HG02973 (cell line): ENCODE data around the gene RPS19BP1.
"Not testable (repeated sequence)": the region's sequence is repeated elsewhere in the genome, so short reads cannot be mapped to it uniquely, and the experiment has no call there.

Experiments
- ATAC-seq: cut with Tn5 transposase; IDR thresholded peaks from one replicate; pipeline ENCODE4 v1.9.1; 2021; ENCODE audit warnings: moderate library complexity; ENCODE audit not compliant: unreplicated experiment

RPS19BP1 gene

GRCh38 chr22:39528681-39529486 is 3.7 kb downstream of the RPS19BP1 start:
- ATAC-seq: peak; percentile 34

- no peak for ATAC-seq
These were observed 4.4 kb downstream of the RPS19BP1 start for GRCh38 chr22:39528080-39528661.

DNA sequence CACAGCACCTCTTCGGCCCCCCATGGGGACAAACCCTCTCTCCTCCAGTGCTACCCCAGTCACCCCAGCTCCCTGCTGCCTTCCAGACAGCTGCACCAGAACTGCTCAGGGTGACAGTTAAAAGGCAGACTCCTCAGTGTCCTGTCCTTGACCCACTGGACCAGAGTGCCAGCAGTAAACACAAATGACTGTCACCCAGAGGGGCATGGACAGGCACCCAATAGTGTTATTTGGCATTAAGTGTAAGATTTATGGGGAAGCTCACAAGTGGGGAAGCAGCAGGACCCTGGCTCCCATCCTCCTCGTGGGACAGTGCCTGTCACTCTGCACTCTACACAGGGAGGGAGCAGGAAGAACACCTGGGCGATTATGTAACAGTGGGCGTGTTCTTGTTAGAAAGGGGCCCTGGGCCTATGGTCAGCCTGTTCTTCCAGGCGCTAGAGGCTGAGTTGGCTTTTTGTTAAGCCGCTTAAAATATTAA is 5.0 kb downstream of the RPS19BP1 start:
- no peak for ATAC-seq

DNA sequence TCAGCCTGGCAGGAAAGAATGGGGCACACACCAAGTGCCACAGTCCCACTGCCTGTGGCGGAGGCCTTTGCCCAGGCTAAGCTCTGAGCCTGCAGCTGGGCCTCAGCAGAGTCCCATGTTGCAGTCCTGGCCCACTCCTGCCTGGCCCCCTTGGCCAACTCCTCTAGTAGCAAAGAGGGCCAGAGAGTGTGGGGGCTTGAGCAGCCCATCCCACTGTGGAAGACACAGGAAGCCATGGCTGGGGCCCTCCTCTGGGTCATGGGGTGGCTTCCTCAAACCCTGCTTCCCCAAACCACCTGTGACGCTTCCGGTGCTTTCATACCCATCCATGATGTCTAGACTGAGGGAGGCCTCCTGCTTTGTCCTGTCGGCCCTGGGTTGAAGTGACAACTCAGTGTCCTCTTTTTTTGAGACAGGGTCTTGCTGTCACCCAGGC is 5.8 kb downstream of the RPS19BP1 start:
- no peak for ATAC-seq

GRCh38 chr22:39525658-39525975 is 6.9 kb downstream of the RPS19BP1 start:
- ATAC-seq: no peak

- no peak for ATAC-seq
These were observed 7.5 kb downstream of the RPS19BP1 start for GRCh38 chr22:39524753-39525657.

DNA sequence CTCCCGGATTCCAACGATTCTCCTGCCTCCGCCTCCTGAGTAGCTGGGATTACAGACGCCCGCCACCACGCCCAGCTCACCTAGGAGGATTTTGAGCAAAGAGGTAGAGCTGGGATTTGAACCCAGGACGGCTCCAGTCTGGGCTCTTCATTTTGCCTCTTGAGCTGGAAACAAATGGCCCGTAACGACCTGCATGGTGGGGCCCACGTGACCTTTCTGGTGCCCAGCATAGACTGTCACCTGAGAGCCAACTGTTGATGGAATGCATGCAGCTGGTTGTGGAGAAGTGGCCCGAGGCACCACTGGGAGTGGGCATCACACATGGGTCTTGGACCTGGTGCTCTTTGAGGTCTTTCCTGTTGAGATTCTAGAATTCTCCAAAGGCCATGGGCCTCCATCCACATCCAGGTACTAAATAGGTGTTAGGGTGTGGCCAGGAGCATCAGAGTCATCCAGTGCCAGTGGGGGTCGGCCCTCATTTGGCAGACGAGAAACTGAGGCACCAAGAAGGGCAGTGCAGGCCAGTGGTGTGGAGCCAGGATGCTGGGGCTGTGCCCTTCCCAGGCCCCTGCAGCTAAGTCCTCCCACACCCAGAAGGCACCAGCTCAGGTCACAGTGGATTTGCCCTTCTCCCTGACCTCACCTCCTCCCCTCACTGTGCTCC is 8.3 kb downstream of the RPS19BP1 start:
- no peak for ATAC-seq

DNA sequence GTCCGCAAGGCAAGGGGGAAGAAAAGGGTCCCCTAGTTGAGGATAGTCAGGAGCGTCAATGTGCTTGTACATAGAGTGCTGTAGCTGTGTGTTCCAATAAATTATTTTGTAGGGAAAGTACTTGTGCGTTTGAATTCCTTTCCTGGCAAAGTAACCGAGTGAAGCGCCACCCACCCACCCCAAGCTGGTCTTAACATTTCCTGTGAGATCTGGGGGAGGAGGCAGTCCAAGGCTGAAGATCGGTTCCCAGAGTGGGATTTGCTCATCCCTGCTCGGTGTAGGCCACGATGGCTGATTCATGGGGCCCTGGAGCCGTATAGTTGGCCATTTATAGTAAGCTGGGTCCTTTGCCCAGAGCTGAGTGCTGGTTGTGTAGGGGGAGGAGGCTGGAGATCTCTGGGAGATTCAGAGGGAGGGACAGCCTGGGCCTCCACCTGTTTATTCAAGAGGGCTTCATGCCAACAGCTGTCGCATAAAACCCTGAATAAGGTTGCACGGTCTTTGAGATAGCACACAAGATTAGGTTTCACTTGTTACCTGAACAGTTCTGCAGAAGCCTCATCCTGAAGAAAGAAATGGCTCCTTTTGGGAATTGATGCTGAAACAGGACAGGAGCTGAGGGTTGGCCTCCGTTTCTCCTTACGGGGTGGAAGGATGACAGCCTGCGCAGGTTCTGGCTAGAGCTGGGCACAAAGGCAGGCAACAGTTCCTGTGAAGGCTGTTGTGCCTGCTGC is 9.8 kb downstream of the RPS19BP1 start:
- ATAC-seq: no peak

DNA sequence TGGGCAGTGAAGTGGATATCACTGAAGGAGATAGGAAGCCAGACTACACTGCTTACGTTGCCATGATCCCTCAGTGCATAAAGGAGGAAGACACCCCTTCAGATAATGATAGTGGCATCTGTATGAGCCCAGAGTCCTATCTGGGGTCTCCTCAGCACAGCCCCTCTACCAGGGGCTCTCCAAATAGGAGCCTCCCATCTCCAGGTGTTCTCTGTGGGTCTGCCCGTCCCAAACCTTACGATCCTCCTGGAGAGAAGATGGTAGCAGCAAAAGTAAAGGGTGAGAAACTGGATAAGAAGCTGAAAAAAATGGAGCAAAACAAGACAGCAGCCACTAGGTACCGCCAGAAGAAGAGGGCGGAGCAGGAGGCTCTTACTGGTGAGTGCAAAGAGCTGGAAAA is 10.5 kb downstream of the RPS19BP1 start:
- ATAC-seq: not testable (repeated sequence)

DNA sequence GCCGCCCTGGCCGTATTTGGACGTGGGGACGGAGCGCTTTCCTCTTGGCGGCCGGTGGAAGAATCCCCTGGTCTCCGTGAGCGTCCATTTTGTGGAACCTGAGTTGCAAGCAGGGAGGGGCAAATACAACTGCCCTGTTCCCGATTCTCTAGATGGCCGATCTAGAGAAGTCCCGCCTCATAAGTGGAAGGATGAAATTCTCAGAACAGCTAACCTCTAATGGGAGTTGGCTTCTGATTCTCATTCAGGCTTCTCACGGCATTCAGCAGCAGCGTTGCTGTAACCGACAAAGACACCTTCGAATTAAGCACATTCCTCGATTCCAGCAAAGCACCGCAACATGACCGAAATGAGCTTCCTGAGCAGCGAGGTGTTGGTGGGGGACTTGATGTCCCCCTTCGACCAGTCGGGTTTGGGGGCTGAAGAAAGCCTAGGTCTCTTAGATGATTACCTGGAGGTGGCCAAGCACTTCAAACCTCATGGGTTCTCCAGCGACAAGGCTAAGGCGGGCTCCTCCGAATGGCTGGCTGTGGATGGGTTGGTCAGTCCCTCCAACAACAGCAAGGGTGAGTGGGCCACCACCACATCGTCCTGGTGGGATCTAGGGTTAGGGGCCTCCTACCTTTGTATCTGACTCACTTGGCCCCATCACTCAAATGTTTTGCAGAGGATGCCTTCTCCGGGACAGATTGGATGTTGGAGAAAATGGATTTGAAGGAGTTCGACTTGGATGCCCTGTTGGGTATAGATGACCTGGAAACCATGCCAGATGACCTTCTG is 11.3 kb downstream of the RPS19BP1 start:
- not testable (repeated sequence) for ATAC-seq

GRCh38 chr22:39520226-39521105 is 12.1 kb downstream of the RPS19BP1 start, which contains the start of gene ATF4:
Gene ATF4, plus strand, starts transcription at chr22:39520562. Its CDS starts 884 bp downstream, at chr22:39521446.
- peak; percentile 45 for ATAC-seq

DNA sequence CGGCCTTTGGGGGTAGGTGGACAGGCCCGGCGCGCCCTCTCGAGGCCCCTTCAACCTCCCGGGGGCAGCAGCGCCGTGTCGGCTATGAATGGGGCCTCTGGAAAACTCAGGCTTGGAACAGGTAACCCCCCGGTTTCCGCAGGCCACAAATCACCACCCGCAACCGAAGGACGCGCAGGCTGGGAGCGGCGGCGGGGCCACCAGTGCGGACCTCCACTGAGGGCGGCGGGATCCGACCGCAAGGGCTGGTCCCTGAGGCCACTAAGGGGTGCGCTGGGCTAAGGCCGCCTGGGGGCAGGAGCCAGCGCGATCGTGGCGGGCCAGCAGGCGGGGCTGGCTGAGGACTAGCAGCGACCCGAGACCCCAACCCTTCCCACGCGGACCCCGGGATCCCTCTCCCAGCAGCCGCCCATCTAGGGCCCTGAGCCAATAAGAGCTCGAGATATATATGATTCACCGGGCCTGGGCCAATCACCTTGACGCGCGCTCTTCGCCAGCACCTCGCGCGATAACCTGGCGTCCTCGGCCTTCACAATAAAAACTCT is 12.8 kb downstream of the RPS19BP1 start:
- ATAC-seq: peak; percentile 70

DNA sequence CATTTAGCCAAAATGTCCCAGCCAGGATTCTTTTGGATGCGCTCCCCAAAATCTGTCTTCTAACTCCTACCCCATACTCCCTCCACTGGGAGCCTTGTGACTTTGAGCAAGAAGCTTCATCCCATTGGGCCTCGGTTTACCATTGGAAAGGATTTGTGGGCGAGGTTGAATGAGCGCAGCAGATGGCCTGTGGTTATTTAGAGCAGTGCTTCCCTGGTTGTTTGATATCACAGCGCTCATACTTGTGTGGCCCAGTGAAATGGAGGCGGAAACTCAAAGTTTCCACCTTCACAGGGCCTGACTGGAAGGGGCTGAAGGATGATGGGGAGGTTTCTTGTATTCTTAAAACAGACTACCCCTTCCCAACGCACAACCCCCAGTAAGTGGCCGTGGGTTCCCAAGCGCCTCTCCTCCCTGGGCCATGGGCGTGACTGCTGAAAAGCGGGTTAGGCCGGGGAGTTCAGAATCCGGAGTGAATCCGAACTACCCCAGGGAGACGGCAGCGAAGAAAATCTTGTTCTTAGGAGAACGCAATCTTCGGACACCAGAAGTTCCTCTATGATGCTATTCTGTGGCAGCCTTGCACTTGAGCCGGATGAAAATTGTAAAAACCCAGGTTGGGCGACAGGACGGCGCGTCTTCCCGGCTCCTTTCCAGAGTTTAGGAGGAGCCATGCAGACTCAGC is 13.4 kb downstream of the RPS19BP1 start:
- no peak for ATAC-seq

GRCh38 chr22:39518144-39518786 is 14.3 kb downstream of the RPS19BP1 start:
- ATAC-seq: no peak

- ATAC-seq: no peak
These were observed 15.1 kb downstream of the RPS19BP1 start for GRCh38 chr22:39517470-39517869.

DNA sequence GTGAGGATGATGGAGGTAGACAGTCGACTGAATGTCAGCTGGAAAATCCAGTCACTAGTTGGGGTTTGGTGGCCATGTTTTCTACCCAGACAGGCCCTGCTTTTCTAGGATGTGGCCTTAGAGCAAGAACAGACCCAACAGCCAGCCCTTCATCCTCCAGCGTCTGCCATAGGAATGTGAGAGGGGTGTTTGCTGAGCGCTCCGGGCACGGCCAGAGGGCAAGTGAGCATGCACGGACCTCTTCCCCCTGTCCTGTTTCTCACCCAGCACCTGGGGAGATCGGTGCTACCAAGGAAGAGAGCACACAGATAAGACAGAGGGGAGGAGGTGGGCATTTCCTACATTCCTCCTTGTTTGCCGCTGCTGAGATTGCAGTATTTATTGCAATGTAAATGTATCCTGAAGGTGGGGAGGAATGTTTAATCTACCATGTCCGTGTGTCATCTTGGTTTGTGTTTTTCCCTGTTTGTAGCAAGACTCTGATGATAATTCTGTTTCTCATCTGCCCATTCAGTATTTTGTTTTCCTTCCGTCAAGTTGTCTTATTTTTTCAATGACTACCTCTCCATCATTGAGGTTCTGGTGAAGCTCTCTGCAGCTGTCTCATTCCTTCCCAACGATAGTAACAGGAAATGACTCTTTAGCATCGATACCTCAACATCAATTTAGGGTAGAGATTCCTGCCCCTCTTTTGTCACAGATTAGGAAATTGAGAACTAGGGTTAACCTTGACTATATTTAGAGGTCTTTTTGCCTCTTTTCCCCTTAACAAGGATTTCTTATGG is 17.1 kb downstream of the RPS19BP1 start:
- no peak for ATAC-seq
